GM23248 (cell line): ENCODE data around the gene ICAM5. TPM values are rescaled to one million over a fixed set of nuclear protein-coding genes. Genes with fewer than 3 reads are reported as not detected.

Experiments used
- DNase-seq: peaks from one replicate; pipeline ENCODE4 v3.0.0-alpha.2; 2015
- H2AFZ ChIP-seq: fragments of 200-600 bp; sonication (generic); 2 replicates; pipeline ENCODE4 v1.6.1; 2016; ENCODE audit warnings: antibody characterized with exemption
- H3F3A ChIP-seq: fragments of 200-600 bp; sonication (generic); 2 replicates; pipeline ENCODE4 v1.6.1; 2016; ENCODE audit warnings: mild to moderate bottlenecking, antibody characterized with exemption, mixed run types; ENCODE audit not compliant: insufficient read depth
- H3K27ac ChIP-seq: fragments of 200-600 bp; sonication (generic); 2 replicates; pipeline ENCODE4 v1.5.1; 2016; ENCODE audit warnings: mild to moderate bottlenecking
- H3K27me3 ChIP-seq: fragments of 200-600 bp; sonication (generic); replicated peaks from 2 replicates; pipeline ENCODE4 v1.6.1; 2016; ENCODE audit warnings: mild to moderate bottlenecking; ENCODE audit not compliant: insufficient read depth
- H3K36me3 ChIP-seq: fragments of 200-600 bp; sonication (generic); 2 replicates; pipeline ENCODE4 v1.6.1; 2016; ENCODE audit warnings: low read depth, mild to moderate bottlenecking
- H3K4me1 ChIP-seq: fragments of 200-600 bp; sonication (generic); 2 replicates; pipeline ENCODE4 v1.6.1; 2016; ENCODE audit warnings: mild to moderate bottlenecking; ENCODE audit not compliant: insufficient read depth
- H3K4me2 ChIP-seq: fragments of 200-600 bp; sonication (generic); one replicate; pipeline ENCODE4 v1.6.1; 2016; ENCODE audit warnings: mild to moderate bottlenecking; ENCODE audit not compliant: unreplicated experiment
- H3K4me3 ChIP-seq: fragments of 200-600 bp; sonication (generic); 2 replicates; pipeline ENCODE4 v1.5.1; 2016; ENCODE audit warnings: mild to moderate bottlenecking
- H3K79me2 ChIP-seq: fragments of 200-600 bp; sonication (generic); 2 replicates; pipeline ENCODE4 v1.6.1; 2016; ENCODE audit warnings: mild to moderate bottlenecking; ENCODE audit not compliant: insufficient read depth
- H3K9ac ChIP-seq: fragments of 200-600 bp; sonication (generic); 2 replicates; pipeline ENCODE4 v1.6.1; 2016; ENCODE audit warnings: mild to moderate bottlenecking
- H3K9me2 ChIP-seq: fragments of 200-600 bp; sonication (generic); 2 replicates; pipeline ENCODE4 v1.6.1; 2016; ENCODE audit warnings: mixed run types, mild to moderate bottlenecking, moderate library complexity; ENCODE audit not compliant: insufficient read depth
- H3K9me3 ChIP-seq: fragments of 200-600 bp; sonication (generic); one replicate; pipeline ENCODE4 v1.6.1; 2017; ENCODE audit warnings: low read depth
- H4K20me1 ChIP-seq: fragments of 200-600 bp; sonication (generic); 2 replicates; pipeline ENCODE4 v1.6.0; 2016; ENCODE audit not compliant: insufficient read depth
- EZH2 ChIP-seq: fragments of 200-600 bp; sonication (generic); IDR thresholded peaks from 2 replicates; pipeline ENCODE4 v1.6.1; 2018; ENCODE audit warnings: antibody characterized with exemption, mild to moderate bottlenecking; ENCODE audit not compliant: insufficient read depth, poor library complexity, severe bottlenecking
- EZH2phosphoT487 ChIP-seq: fragments of 200-600 bp; sonication (generic); IDR thresholded peaks from 2 replicates; pipeline ENCODE4 v1.6.1; 2018; ENCODE audit warnings: antibody characterized with exemption, moderate library complexity, mild to moderate bottlenecking, low read depth; ENCODE audit not compliant: insufficient read depth
- WGBS, 2 experiments: methylation state at CpG; one replicate each; pipeline ENCODE4 v1.1.6; 2015 to 2017; ENCODE audit warnings: low lambda C conversion rate in 2 of 2, low coverage in 1 of 2; ENCODE audit errors: missing lambda C conversion rate in 2 of 2; 5-methylcytosine and 5-hydroxymethylcytosine counted together
- in situ Hi-C: fragments of 300-500 bp; cut with MboI; formaldehyde crosslinking; loops from 2 replicates; pipeline ENCODE4 v1.15.0; 2020
- polyA plus RNA-seq: library from polyadenylated mRNA; unstranded; fragments of >200 nt; fragmentation: Nextera tagmentation; extraction: Ambion mirVana; gene quantifications from 2 replicates; pipeline ENCODE4 v1.2.1, GENCODE V29; 2016
- total RNA-seq: library from RNA; depleted of rRNA; stranded (reverse); fragments of >200 nt; shearing (Covaris generic); gene quantifications from 2 replicates; pipeline ENCODE4 v1.2.3, GENCODE V29; 2014

Gene ICAM5
- total and polyA plus RNA-seq, 2 experiments from 2014 or later: 9.8 to 48.7 TPM

DNA sequence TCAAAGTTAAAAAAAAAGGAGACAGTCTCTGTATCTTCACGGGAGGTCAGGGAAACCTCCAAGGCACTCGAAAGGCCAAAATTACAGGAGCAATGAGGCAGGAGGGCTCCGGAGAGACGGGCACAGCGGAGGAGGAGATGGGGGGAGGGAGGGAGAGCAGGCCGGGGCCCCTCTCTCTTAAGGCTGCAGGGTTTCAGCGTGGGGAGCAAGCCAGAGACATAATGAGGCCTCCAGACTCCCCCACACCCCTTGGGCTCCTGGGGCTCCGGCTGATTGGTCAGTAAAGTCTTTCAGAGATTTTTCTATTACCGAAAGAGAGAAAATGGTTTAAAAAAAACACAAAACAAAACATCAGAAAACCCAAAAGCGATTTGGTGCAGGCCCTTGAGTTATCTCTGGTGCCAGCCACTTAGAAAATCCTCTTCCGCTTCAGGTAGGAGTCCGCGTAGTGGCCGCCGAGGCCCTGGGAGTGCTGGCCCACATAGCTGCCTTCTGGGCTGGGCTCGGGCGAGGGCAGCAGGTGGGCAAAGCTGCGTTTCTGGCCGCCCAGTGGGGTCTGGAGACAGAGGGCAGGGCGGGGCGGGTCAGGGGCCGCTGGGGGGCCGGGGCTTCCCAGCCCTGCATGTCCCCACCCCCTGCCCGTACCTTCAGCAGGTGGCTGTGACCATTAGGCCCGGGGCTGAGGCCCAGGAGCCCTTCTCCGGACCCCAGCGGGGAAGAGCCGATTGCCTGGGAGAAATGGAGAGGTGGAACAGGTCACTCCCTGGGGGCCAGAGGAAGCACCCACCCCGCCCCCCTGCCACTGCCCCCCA lies 27.5 kb downstream of the ICAM5 start:
- Histone ChIP-seq H3K36me3 (peaks cover 3% of the 10 kb centered on the region; the same call in 1 of the 2 replicates), H3K79me2 (peaks cover 22% of the 10 kb centered on the region), H3K9me2 (no peaks in the 10 kb centered on the region), H3K4me3 (no peak overlapping the region), H3K9ac (no peak overlapping the region), H4K20me1 (no peaks in the 10 kb centered on the region), H3K4me2 (no peak overlapping the region), H2AFZ (no peak overlapping the region), H3K9me3 (no peaks in the 10 kb centered on the region), H3K27ac (no peak overlapping the region), H3K27me3 (no peaks in the 10 kb centered on the region), H3K4me1 (peaks cover 9% of the 10 kb centered on the region; the same call in 1 of the 2 replicates), H3F3A (peaks cover 3% of the 10 kb centered on the region; the same call in 1 of the 2 replicates)
- TF ChIP-seq EZH2phosphoT487 (no peak), EZH2 (no peak)
- no peak for DNase-seq
- 85 to 90% methylated on average over 19 to 28 of the region's 29 CpGs for WGBS, 2 experiments
- in situ Hi-C loops: no loop called here

- H3K9ac ChIP-seq: no peak overlapping the region
- no peak overlapping the region for H2AFZ ChIP-seq
- H3K79me2 ChIP-seq: peaks cover 20% of the 10 kb centered on the region
- no peak for DNase-seq
- in situ Hi-C loops: no loop called here
- no peak overlapping the region for H3K4me3 ChIP-seq
- TF ChIP-seq EZH2 (no peak), EZH2phosphoT487 (no peak)
- H4K20me1 ChIP-seq: no peaks in the 10 kb centered on the region
- H3K27ac ChIP-seq: no peak overlapping the region
- peaks cover 3% of the 10 kb centered on the region; the same call in 1 of the 2 replicates for H3K36me3 ChIP-seq
- no peak overlapping the region for H3K4me2 ChIP-seq
- 95 to 98% methylated on average over 15 of the region's 15 CpGs for WGBS, 2 experiments
- H3K4me1 ChIP-seq: peaks cover 9% of the 10 kb centered on the region; the same call in 1 of the 2 replicates
- H3K9me3 ChIP-seq: no peaks in the 10 kb centered on the region
- no peaks in the 10 kb centered on the region for H3K27me3 ChIP-seq
- no peaks in the 10 kb centered on the region for H3K9me2 ChIP-seq
- H3F3A ChIP-seq: peaks cover 3% of the 10 kb centered on the region; the same call in 1 of the 2 replicates
Observed at GRCh38 chr19:10317857-10318462, 28.2 kb downstream of the ICAM5 start.

- H3K9ac ChIP-seq: no peak overlapping the region
- TF ChIP-seq EZH2phosphoT487 (no peak), EZH2 (no peak)
- DNase-seq: no peak
- no peak overlapping the region for H3K27ac ChIP-seq
- 87% methylated on average over 13 of the region's 13 CpGs for WGBS, 2 experiments
- H3K36me3 ChIP-seq: peaks cover 3% of the 10 kb centered on the region; the same call in 1 of the 2 replicates
- H3K79me2 ChIP-seq: peaks cover 14% of the 10 kb centered on the region
- in situ Hi-C loops: no loop called here
- H3K4me1 ChIP-seq: peaks cover 9% of the 10 kb centered on the region; the same call in 1 of the 2 replicates
- no peak overlapping the region for H2AFZ ChIP-seq
- no peaks in the 10 kb centered on the region for H3K27me3 ChIP-seq
- H3K9me2 ChIP-seq: no peaks in the 10 kb centered on the region
- no peak overlapping the region for H3K4me2 ChIP-seq
- H3F3A ChIP-seq: no peaks in the 10 kb centered on the region
- H3K9me3 ChIP-seq: no peaks in the 10 kb centered on the region
- H3K4me3 ChIP-seq: no peak overlapping the region
- H4K20me1 ChIP-seq: no peaks in the 10 kb centered on the region
Observed at GRCh38 chr19:10318807-10319682, 29.3 kb downstream of the ICAM5 start.

GRCh38 chr19:10320602-10321416 lies 31.1 kb downstream of the ICAM5 start:
- 0 out of 2 replicates have a peak, but pooled peaks cover 4% of the 10 kb centered on the region for H3K4me1 ChIP-seq
- H3K9me2 ChIP-seq: no peaks in the 10 kb centered on the region
- no peak for DNase-seq
- H3K27ac ChIP-seq: no peak overlapping the region
- peaks cover 14% of the 10 kb centered on the region; the same call in 1 of the 2 replicates for H3K79me2 ChIP-seq
- H3K9ac ChIP-seq: no peak overlapping the region
- H3K27me3 ChIP-seq: no peaks in the 10 kb centered on the region
- H3K9me3 ChIP-seq: no peaks in the 10 kb centered on the region
- peaks cover 15% of the 10 kb centered on the region; the same call in 1 of the 2 replicates for H3K36me3 ChIP-seq
- no peaks in the 10 kb centered on the region for H3F3A ChIP-seq
- in situ Hi-C loops: no loop called here
- no peak overlapping the region for H3K4me2 ChIP-seq
- H4K20me1 ChIP-seq: no peaks in the 10 kb centered on the region
- 95 to 96% methylated on average over 12 to 32 of the region's 32 CpGs for WGBS, 2 experiments
- TF ChIP-seq EZH2phosphoT487: no peak
- no peak overlapping the region for H3K4me3 ChIP-seq
- no peak overlapping the region for H2AFZ ChIP-seq
